T-helper 9 cell (primary cell): ENCODE measurements around the gene VGLL1.

Experiments used
- DNase-seq: peaks from one replicate; pipeline ENCODE4 v3.0.0-alpha.2; 2020

The VGLL1 gene

GRCh38 chrX:136555694-136556093 is 23.7 kb downstream of the VGLL1 start:
- no peak for DNase-seq

DNA sequence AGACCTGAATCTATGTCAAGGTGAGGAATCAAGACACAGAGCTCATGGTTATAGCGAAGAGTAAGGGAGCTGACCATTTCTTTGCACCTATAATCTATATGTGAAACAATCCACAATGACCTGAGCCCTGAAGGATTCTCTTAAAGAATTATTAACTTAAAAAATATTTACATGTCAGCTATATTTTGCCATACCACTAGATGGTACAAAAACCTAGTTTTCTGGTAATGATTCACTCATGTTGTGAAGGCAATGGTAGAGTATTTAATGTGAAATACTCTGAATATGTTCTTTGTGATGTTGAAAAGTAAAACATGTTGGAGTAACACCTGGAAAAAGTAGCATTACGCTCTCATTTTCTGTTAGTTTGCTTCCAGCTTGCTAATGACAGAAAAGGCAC is 40.0 kb downstream of the VGLL1 start:
- no peak for DNase-seq

- DNase-seq, result no peak
Measured at GRCh38 chrX:136574548-136574947, 42.5 kb downstream of the VGLL1 start.

DNA sequence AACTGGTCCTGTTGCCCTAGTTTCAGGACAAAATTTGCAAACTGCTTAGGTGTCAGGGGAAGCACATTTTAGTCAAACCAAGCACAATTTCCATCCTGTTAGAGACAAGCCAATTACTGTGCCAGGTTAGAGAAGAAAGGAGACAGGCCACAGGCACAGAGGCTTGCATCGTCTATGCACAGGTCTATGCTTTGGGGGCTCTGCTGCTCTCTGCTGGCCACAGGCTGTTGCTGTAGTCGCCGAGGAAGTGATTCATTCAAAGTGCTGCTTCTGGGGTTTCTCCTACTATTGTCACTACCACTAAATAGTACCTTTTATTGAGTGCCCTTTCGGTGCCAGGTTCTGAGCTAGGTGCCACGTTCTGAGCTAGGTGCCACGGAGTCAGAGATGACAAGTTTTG is 45.5 kb downstream of the VGLL1 start:
- DNase-seq, result peak; percentile 41

DNA sequence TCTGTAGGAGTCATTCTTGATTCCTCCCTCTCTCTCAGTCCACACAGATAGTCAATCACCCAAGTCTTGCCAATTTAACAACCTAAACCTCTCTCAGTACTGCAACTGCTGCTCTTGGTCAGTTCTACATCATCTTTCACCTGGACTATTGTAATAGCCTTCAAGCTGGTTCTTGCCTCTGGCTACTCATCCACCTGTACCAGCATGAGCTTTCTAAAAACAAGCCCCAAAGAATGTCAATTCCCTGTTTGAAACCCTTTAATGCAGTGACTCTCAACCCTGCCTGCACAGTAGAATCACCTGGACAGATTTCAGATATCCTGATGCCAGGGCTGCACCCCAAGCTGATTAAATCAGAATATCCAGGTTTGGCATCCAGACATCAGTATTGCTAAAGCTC is 48.3 kb downstream of the VGLL1 start:
- DNase-seq, result no peak

- no peak for DNase-seq
Measured at GRCh38 chrX:136582624-136583023, 50.6 kb downstream of the VGLL1 start.

- no peak for DNase-seq
Measured at GRCh38 chrX:136584545-136584944, 52.5 kb downstream of the VGLL1 start.

DNA sequence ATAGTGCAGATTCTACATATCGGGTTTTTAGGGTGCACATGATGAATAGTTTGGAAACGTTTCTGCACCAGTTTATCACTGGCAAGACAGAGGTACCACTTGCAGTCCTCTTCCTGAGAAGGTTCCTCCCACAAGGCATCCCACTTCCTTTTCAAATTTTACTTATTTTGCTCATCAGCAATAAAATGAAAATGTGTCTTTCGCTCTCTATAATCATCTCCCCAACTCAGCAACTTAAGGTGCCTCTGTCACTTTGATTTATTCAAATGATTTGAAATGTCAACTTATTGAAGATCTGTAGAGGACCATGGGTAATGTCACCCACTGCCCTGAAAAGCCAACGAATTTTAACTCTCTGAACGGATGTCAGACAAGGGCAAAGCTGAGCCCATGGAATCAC is 53.2 kb downstream of the VGLL1 start:
- no peak for DNase-seq

DNA sequence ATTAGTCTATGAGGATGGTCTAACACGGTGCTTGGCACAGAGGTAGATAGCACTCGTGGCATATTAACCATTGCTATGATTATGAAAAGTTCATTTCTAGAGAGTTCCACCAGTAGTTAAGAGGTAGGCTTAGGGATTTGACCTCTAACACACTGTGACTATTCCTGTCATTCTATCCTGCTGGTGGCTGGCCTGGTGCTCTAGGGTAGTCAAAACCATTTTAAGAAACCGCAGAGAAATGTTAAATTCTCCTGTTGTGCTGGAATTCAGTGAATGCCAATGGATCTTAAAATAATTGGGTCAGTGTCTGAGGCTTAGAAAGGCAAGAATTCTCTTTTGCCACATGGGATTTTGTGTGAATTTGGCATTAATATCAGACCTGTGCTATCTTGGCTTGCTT is 53.9 kb downstream of the VGLL1 start:
- DNase-seq, result no peak

DNA sequence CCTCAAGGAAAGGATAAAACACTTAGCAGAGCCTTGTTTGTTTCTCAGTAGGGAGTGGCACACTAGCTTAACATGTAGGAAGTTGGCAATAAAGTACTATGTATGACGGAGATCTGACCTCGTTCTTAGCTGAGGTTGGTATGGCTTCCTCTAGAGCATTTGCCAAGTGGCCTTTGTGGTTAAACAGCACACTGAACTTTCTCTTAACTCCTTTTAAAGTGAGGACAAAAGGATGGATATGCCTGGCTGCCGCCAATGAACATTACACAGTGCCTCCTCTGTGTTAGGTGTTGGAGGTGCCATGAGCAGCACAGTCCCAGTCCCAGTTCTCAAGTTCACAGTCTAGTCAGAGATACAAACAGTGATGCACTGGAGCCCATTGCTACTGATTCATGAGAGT is 54.4 kb downstream of the VGLL1 start:
- DNase-seq, result peak; percentile 11

DNA sequence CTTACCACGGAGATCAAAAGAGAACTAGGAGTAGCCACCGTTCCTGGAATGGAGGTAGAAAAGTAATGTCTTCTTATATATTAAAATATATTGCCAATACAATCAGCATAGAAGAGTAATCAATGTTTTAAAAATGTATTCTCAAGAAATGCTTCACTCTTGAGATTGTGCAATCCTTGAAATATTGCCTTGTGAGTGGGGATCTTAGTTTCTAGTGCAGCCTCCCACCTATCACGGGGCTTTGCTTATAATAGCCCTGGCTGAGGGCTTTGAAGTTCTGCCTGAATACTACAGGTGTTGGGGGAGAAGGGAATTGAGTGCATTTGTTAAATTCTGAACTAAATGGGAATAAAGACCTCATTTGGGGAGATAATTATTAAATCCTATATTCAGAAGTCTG is 55.5 kb downstream of the VGLL1 start:
- DNase-seq, result no peak

DNA sequence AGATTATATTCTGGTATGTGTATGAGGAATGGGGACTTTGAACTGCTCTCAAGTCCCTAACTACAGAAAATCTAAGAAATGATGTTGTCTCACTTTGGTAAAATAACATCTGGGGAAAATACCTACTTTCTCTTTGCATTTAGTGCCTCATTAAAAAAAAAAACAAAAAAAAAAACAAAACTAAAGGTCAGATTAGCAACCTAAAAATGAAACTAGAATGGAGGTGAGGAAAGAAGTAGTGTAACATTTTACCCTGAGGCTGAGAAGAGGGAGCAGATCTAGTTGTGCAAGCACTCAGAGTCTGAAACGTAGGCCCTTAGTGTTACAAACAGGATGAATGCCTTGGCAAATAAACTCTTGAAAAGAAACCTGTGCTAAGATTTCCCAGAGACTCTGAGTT is 56.0 kb downstream of the VGLL1 start:
- DNase-seq, result no peak

- no peak for DNase-seq
Measured at GRCh38 chrX:136589966-136590365, 58.0 kb downstream of the VGLL1 start.

GRCh38 chrX:136597356-136597755 is 65.3 kb downstream of the VGLL1 start:
- DNase-seq, result no peak

- no peak for DNase-seq
Measured at GRCh38 chrX:136597954-136598353, 65.9 kb downstream of the VGLL1 start.

DNA sequence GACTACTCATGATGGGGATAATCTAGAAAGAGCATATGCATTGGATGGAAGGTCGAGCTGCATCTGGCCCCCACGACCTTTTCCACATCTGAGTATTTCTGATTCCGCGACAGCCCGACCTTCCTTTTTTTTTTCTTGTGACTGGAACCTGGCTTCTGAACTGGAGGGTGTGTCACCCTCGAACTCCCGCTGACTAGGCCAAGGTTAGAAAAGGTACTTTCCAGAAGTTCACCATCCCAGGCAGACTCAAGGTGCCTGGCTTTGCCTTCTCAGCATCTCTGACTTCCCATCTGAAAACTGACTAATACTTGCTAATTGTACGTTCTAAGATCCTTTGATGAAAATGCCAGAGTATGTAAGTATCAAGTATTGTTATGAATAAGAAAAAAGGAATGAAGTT is 66.6 kb downstream of the VGLL1 start:
- no peak for DNase-seq

DNA sequence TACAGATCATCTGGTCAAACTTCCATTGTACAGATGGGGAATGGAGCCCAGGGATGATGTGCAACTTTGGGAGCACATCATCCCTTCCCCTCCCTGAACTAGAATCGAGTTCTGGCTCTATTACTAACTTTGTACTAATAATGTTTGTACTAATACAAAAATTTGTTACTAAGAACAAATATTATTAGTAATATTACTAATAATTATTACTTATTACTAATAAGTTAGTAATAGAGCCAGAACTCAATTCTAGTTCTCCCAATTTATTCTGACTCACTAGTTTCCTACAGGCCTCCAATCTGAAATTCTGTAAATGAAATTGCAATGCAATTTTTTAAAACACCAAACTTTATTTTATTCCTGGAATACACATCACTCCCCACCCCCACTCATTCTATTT is 68.0 kb downstream of the VGLL1 start:
- DNase-seq, result no peak
